Effector CD8-positive, alpha-beta T cell (primary cell): ENCODE results near the gene ZNF280B.

ENCODE experiments used
- DNase-seq: peaks from one replicate; lab custom pipeline; 2025; lab: John Stamatoyannopoulos, UW
- total RNA-seq, 4 experiments: gene quantifications; one replicate each; lab custom pipeline; 2026; lab: John Stamatoyannopoulos, UW

Gene ZNF280B, protein sequence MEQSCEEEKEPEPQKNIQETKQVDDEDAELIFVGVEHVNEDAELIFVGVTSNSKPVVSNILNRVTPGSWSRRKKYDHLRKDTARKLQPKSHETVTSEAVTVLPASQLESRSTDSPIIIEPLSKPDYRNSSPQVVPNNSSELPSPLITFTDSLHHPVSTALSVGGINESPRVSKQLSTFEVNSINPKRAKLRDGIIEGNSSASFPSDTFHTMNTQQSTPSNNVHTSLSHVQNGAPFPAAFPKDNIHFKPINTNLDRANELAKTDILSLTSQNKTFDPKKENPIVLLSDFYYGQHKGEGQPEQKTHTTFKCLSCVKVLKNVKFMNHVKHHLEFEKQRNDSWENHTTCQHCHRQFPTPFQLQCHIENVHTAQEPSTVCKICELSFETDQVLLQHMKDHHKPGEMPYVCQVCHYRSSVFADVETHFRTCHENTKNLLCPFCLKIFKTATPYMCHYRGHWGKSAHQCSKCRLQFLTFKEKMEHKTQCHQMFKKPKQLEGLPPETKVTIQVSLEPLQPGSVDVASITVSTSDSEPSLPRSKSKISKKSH
- 3.7 to 8.7 (median 4.9) reads per million in 4 experiments for total RNA-seq

DNA sequence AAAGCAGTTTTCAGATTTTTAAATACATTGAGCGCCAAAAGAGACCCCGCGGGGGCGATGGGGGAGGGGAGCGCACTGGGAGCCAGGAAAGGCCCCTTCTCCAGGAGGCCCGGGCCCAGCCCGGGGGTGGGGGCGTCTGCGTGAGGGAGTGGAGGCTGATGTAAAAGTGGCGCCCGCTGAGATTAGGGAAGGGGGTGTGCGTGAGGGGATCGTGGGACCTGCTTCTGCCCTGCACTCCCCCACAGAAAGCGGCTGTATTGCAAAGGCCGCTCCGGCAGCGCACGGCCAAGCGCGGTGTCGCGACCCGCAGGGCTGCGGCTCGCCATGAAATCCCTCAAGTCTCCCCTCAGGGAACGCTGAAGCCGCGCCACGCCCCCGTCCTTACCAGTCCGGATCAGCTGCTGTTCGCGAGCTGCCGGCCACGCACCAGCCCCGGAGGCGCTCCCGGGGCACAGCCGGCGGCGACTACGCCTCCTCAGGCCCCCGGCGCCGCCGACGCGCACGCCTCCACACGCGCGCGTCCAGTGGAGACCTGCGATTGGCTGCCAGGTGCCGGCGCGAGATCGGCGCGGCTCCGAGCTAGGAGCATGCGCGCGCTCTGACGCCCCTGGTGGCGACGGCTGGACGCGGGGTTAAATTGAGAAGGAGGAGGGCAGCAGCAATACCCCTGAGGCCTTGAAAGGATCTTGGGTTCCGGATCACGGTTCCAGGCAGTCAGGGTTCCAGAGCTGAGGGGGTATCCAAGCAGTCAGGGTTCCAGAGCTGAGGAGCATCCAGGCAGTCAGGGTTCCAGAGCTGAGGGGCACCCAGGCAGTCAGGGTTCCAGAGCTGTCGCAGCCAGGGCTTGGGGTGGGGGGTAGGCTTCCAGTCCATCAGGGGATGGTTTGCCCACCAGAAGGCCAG lies at the start of gene ZNF280B:
Gene ZNF280B, minus strand, starts transcription at position 469 of the 903 bp plus-strand sequence. CDS start 19,344 bp downstream, outside the sequence.
- DNase-seq = peak; percentile 66

DNA sequence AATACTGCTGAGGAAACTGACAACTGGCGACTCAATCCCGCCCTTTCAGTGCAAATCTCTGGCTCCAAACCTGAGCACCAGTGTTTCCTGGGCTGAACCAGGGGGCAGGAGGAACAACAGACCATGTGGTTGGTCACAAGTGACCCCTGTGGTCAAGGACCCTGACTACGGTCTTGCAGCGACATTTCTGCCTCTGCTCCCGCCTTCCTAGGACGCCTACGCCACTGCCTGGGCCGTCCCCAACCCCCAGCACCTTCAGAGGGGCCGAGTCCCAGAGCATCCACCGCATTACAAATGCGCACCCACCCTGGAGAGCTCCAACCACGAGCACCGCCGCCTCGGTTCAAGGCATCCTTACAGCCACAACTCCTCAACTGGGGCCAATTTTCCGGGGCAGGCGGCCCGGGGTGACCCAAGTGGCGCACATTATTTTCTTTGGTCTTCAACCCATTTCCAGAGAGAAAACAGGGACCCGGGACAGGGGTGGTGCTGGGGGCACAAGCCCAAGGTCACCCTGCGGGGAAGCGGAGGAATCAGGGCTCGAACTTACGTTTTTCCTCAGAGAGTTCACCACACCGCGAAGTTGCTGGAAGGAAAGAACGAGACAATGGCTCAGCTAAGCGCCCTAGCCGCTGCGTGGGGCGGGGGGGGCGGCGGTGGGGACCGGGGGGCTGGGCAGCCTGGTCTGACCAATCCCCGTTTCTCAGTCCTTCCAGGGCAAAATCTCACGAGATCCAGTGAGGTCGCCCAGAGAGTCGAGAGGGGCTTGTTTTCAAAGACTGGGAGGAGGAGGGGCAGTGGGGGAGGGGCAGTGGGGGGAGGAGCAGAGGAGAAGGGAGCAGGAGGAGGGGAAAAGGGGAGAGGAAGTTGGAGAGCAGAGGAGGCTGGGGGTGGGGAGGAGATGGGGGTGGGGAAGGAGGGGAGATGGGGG lies 48.7 kb upstream of the ZNF280B start:
- no peak for DNase-seq

GRCh38 chr22:22556578-22556977 lies 48.0 kb upstream of the ZNF280B start:
- DNase-seq = no peak

DNA sequence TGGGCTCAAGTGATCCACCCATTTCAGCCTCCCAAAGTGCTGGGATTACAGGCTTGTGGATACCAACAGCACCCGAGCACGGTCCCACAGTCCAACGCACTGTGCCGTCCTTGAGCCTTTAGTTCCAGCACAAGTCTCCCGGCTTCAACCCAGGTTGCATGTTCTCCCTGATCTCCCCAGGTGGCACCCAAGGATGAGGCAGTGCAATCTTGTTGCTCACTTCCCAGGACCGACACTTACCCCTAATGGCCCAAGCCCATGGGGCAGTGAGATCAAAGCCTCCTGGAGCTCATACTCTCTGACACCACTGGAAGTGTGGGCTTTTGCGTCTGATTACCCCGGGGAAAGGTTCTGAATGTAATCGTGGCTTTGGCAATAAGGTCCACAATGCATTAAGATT lies 47.1 kb upstream of the ZNF280B start:
- DNase-seq = no peak

DNA sequence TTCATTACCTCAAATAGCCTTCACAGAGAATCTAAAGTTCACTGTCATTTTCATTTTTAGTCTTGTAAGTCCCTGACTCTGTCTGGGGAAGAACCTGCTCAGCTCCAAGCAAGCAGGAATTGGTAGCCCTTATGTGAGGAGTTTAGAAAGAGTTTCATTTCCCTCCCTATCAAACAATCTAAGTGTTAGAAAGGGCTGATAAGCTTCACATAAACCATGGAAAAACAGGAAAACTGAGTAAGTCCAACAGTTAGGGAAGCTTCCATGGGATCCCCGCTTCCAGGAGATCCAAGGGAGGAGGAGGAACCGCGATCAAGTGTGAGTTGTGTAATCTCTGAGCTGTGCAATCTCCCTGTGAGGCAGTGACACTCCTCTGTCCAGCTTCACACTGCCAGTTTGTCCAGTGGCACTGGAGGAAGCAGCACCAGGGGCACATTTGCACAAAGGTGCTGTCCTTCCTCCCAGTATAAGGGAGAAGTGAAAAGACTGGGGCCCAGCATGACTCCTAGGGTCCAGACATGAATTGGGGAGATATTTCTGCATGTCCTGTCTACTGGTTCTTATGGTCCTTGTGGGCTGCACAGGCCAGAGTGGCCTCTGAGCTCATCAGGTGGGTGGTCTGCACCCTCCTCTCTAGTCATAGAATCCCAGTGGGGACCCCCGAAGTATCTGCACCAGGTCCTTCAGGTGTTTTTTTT lies 46.2 kb upstream of the ZNF280B start:
- DNase-seq = no peak

DNA sequence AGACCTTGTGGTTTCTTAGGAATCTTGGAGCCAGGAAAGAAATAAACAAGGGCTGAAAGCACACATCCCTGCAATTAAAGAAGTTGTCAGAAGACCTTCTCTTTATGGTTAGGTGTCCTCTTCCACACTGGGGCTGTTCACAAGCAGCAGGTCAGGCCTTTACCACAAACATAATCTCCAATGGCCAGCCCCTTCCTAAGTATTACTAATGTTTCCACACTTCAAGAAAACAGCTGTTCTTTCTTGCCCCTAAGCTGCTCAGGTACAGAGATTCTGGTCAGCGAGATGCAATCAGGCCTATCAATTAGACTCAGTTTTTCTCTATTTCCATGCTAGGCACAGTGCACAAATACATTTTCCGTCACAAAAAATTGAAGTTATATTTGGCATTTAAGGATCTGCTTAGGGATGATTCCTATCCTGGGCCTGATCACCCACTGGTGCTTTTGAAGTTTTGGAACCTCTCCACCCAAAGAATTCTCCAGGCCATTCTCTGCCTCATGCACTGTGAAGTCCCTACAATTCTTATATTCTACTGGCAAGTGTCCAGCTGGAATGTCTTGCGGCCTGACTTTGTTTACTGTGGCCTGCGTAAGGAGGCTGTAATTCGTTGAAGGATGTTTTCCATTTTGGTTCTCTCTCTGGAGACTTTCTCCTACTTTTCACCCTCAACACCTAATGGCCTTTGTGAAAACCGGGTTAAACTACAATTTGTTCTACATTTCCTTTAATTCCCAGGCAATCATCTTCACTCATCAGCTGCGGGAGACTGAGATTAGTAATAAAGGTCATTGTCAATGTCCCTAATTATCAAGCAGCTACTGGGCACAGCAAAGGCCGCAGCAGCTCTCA lies 45.4 kb upstream of the ZNF280B start:
- no peak for DNase-seq

- no peak for DNase-seq
Measured at GRCh38 chr22:22553141-22553540, 44.6 kb upstream of the ZNF280B start.

DNA sequence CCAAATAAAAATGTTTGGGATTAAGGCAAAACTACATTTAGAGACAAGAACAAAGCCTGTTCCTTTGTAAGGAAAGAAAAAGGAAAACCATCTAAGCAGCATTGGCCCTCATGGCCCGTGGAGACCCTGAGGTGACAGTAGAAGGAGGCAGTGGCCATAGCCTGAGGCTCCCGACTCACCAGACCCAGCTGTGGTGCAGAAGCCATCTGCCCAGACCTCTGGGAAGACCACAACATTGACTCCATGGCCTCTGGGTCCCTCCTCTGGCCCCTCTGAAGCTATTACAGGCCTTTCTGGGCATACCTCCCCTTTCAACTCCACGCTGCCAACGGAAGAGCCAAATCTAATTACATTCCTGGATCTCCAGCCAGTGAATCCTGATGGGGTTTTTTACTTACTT lies 44.1 kb upstream of the ZNF280B start:
- DNase-seq = no peak

DNA sequence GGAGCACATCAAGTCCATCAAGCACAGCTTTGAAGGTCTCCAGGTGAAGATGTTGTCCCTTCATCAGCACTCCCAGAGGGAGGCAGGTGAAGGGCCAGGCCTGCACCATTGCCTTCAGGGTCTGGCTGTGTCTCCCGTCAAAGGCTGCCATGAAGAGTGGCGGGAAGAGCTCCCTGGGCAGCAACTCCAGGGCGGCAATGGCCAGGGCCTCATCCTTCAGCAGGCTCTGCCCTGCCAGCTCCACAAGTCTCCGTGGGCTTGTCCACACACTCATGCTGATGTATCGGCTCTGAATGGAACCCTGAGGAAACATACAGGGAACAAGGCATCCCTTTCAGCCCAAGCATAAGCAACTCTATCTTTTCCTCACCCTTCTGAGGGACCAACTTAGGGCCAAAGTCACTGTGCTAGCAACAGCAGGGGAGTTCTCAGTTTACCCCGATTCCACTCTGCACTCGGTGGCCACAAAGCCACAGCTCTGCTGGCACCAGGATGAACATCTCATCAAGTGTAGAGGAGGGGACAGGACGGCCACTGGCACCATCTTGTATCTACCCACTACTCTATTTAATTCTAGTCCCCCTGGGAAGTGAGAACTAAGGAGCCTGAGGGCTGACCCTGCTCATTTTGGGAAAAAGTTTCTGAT lies 42.4 kb upstream of the ZNF280B start:
- no peak for DNase-seq

DNA sequence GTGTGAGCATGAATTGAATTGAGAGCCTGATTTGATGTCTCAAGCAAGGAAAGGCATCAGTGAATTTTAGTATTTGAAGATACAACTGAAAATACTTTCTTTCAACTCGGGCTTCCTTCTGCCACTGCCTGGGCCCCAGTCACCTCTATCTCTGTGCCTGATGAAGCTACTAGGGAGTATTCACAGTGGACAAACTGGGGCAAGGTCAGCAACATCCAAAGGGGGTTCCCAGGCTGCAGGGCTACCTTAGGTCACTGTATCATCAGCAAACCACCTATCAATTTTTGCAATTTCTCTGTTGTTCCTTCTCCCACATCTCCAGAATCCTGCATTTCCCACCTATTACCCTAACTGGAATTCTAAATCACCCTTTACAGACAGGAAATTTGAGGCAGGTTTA lies 40.4 kb upstream of the ZNF280B start:
- DNase-seq = no peak

- no peak for DNase-seq
Measured at GRCh38 chr22:22548317-22548716, 39.8 kb upstream of the ZNF280B start.

DNA sequence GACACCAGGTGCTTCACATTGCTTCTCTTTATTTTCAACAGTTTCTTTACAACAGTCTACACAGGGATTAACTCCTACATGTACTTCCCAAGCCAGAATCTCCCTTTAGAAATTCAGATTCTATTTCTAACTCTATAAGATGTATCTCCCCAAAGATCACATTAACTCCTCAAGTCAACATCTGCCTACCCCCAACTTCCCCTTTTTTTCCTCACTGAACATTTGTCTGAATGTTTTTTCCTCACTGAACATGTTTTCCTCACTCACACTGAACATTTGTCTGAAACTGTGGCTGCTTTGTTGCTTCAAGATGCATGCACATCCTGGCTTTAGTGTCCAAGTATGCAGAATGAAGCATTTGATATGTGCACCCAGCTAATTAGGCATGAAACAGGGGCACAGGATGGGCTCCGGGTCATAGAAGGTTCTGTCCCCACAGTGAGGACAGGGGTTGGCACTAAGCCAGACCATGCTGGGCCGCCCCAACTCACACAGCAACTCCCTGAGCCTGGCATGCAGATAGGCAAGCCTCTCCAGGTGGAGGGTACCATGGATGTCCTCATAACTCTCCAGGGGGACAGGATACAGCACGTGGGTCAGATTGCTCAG lies 39.3 kb upstream of the ZNF280B start:
- DNase-seq = no peak

- DNase-seq = no peak
Measured at GRCh38 chr22:22547226-22547625, 38.7 kb upstream of the ZNF280B start.

DNA sequence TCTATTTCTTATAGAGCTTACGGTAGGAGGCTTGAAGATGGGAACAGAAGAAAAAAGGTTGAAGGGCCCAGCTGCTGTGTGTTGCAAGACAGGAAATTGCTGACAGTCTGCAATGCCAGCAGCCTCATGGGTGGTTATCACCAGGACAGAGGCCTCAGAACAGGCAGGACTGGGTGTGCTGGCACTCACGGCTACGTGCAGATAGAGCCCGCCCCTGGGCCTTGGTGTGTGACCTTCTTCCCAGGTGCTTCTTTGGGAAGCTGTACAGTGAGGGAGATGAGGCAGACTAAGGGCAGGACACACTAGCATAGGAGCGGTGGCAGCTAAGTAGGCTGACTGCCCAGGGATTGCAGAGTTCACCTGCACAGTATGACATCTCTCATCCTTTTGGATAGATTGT lies 37.9 kb upstream of the ZNF280B start:
- no peak for DNase-seq

GRCh38 chr22:22545084-22545483 lies 36.5 kb upstream of the ZNF280B start:
- no peak for DNase-seq

GRCh38 chr22:22538226-22538989 lies 29.9 kb upstream of the ZNF280B start:
- DNase-seq = no peak

- no peak for DNase-seq
Measured at GRCh38 chr22:22536916-22537315, 28.4 kb upstream of the ZNF280B start.

DNA sequence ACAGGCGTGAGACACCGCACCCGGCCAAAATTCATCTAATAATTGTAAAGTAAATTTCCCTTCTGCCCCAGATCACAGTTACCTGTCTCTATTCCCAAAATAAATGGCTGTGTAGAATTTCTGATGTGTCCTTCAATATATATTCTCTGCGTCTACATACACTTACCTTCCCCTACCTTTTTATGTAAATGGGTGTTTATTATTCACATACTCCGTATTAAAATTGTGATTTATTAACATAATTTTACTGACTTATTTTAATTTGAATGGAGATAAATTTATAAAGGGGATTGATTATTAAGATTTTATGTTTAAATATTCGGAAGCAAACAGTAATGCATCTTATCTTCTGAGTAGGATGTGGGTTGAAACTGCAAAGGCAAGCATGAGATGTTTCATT lies 28.0 kb upstream of the ZNF280B start:
- DNase-seq = no peak
